HPDE6-E6E7 (cell line): Measurements from ENCODE around the gene RBMX.
"Not testable (repeated sequence)": the region's sequence is repeated elsewhere in the genome, so short reads cannot be mapped to it uniquely, and the experiment has no call there.

Source experiments
- DNase-seq: peaks from one replicate; pipeline ENCODE4 v3.0.0; 2011; ENCODE audit warnings: missing footprints; ENCODE audit errors: extremely low spot score

Gene RBMX

GRCh38 chrX:136878423-136878822 is 2.1 kb downstream of the RBMX start:
- no peak for DNase-seq

- not testable (repeated sequence) for DNase-seq
Measured at GRCh38 chrX:136874114-136874513, 6.4 kb downstream of the RBMX start.

- not testable (repeated sequence) for DNase-seq
Measured at GRCh38 chrX:136873210-136873609, 7.3 kb downstream of the RBMX start.

GRCh38 chrX:136872091-136872700 is 8.3 kb downstream of the RBMX start:
- no peak for DNase-seq

- no peak for DNase-seq
Measured at GRCh38 chrX:136870064-136870463, 10.5 kb downstream of the RBMX start.

GRCh38 chrX:136868283-136869055 is 12.1 kb downstream of the RBMX start:
- DNase-seq = no peak

- DNase-seq = no peak
Measured at GRCh38 chrX:136867518-136867917, 13.0 kb downstream of the RBMX start.

GRCh38 chrX:136867096-136867491 is 13.4 kb downstream of the RBMX start:
- no peak for DNase-seq

- DNase-seq = no peak
Measured at GRCh38 chrX:136866337-136867095, 14.0 kb downstream of the RBMX start.

- DNase-seq = no peak
Measured at GRCh38 chrX:136865270-136866158, 15.0 kb downstream of the RBMX start.

GRCh38 chrX:136863826-136864225 is 16.7 kb downstream of the RBMX start:
- DNase-seq = no peak

- DNase-seq = no peak
Measured at GRCh38 chrX:136862546-136862945, 18.0 kb downstream of the RBMX start.

GRCh38 chrX:136861877-136862276 is 18.6 kb downstream of the RBMX start:
- DNase-seq = no peak

- no peak for DNase-seq
Measured at GRCh38 chrX:136858007-136858756, 22.3 kb downstream of the RBMX start.

GRCh38 chrX:136856551-136856950 is 24.0 kb downstream of the RBMX start:
- DNase-seq = no peak

GRCh38 chrX:136856050-136856449 is 24.5 kb downstream of the RBMX start:
- no peak for DNase-seq

- no peak for DNase-seq
Measured at GRCh38 chrX:136851526-136851925, 29.0 kb downstream of the RBMX start.

GRCh38 chrX:136850441-136851175 is 29.9 kb downstream of the RBMX start:
- no peak for DNase-seq

GRCh38 chrX:136849395-136849794 is 31.1 kb downstream of the RBMX start:
- DNase-seq = no peak

- no peak for DNase-seq
Measured at GRCh38 chrX:136847874-136848273, 32.7 kb downstream of the RBMX start.
